ENCODE results near the gene RTKN2. TPM values are rescaled to one million over a fixed set of nuclear protein-coding genes. Genes with fewer than 3 reads are reported as not detected.

RTKN2 gene
- total and polyA plus RNA-seq, 11 donors, result 0.01 to 0.14 (median 0.10) TPM; not detected in 5

DNA sequence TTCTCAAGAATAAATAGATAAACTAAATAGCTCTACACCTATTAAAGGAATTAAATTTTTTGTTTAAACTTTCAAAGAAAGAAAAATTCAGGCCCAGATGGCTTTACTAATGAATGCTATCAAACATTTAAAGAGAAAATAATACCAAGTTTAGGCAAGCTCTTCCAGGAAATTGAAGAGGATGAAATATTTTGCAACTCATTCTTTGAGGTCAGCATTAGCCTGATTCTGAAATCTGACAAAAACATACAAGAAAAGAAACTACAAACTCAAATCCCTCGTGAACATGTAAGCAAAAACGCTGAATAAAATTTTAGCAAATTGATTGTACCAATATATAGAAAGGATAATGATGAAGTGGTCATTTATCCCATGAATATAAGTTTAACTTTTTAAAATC is 93.4 kb downstream of the RTKN2 start:
- H3K4me1 ChIP-seq, result peaks cover 0 to 7% (median 0%) of the 10 kb centered on the region in 12 donors
- intact Hi-C loops (cut with DNase I), result no loop called here
- DNase-seq, result no peak
- ATAC-seq, result no peak
- H3K27ac ChIP-seq, result peak overlapping the region in 1 of 12 donors; percentile 21
- no peaks in the 10 kb centered on the region for H3K27me3 ChIP-seq
- no peak for TF ChIP-seq POLR2A (IDR thresholded peaks at IDR 0.05)
- TF ChIP-seq, protein P1, sequence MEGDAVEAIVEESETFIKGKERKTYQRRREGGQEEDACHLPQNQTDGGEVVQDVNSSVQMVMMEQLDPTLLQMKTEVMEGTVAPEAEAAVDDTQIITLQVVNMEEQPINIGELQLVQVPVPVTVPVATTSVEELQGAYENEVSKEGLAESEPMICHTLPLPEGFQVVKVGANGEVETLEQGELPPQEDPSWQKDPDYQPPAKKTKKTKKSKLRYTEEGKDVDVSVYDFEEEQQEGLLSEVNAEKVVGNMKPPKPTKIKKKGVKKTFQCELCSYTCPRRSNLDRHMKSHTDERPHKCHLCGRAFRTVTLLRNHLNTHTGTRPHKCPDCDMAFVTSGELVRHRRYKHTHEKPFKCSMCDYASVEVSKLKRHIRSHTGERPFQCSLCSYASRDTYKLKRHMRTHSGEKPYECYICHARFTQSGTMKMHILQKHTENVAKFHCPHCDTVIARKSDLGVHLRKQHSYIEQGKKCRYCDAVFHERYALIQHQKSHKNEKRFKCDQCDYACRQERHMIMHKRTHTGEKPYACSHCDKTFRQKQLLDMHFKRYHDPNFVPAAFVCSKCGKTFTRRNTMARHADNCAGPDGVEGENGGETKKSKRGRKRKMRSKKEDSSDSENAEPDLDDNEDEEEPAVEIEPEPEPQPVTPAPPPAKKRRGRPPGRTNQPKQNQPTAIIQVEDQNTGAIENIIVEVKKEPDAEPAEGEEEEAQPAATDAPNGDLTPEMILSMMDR (IDR thresholded peaks at IDR 0.05), result no peak
- no peak overlapping the region for H3K4me3 ChIP-seq
- H3K36me3 ChIP-seq, result no peaks in the 10 kb centered on the region
- H3K9me3 ChIP-seq, result peaks cover 0 to 24% (median 8%) of the 10 kb centered on the region in 12 donors
- WGBS, 4 donors, result 76 to 87% (median 80%) methylated on average over 2 of the region's 2 CpGs

DNA sequence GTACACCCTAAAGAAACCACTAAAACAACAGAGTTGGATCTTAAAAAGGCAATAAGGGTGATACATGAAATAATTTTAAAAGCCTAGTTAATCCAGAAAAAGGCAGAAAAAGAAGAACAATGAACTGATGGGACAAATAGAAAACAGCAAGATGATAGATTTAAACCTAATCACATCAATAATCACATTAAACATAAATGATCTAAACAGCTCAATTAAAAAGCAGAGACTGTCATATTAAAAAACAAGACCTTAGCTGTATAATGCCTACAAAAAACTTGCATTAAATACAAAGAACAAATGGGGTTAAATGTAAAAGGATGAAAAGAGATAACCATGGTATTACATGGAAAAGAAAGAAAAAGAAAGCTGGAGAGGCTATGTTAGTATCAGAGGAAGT is 96.2 kb downstream of the RTKN2 start:
- no peak for ATAC-seq
- Histone ChIP-seq H3K4me1 (peaks cover 0 to 7% (median 0%) of the 10 kb centered on the region in 12 donors), H3K36me3 (no peaks in the 10 kb centered on the region), H3K27me3 (no peaks in the 10 kb centered on the region), H3K4me3 (no peak overlapping the region), H3K9me3 (peaks cover 0 to 17% (median 8%) of the 10 kb centered on the region in 12 donors), H3K27ac (no peak overlapping the region)
- TF ChIP-seq, protein P1 (IDR thresholded peaks at IDR 0.05), result no peak
- TF ChIP-seq POLR2A (IDR thresholded peaks at IDR 0.05), result no peak
- intact Hi-C loops (cut with DNase I), result no loop called here
- no peak for DNase-seq

DNA sequence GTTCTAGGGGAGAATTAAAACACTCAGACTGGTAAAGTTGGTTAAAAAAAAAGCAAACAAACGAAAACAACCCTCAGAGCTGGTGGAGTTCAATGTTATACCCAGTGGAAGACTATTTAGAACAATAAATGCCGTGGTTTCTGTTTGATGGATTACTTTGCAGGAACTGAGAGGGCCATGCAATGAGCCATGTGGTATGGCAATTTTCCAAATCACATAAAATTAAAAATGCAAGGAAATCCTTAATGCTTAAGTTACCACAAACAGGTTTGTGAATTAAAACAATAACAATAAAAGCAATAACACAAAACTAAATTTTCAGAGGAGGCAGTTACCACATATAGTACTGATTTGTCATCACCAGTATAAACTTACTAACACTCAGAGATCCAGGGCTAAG is 96.9 kb downstream of the RTKN2 start:
- whole genome bisulfite sequencing, 4 donors, result 69 to 74% (median 73%) methylated on average over 2 of the region's 2 CpGs
- DNase-seq (no peak), ATAC-seq (no peak)
- H3K4me1 ChIP-seq, result peaks cover 0 to 13% (median 0%) of the 10 kb centered on the region in 12 donors
- no peak overlapping the region for H3K27ac ChIP-seq
- no peaks in the 10 kb centered on the region for H3K36me3 ChIP-seq
- H3K9me3 ChIP-seq, result peaks cover 0 to 15% (median 8%) of the 10 kb centered on the region in 12 donors
- no peaks in the 10 kb centered on the region for H3K27me3 ChIP-seq
- intact Hi-C loops (cut with DNase I), result no loop called here
- no peak overlapping the region for H3K4me3 ChIP-seq
- no peak for TF ChIP-seq POLR2A (IDR thresholded peaks at IDR 0.05)
- TF ChIP-seq, protein P1 (IDR thresholded peaks at IDR 0.05), result no peak

DNA sequence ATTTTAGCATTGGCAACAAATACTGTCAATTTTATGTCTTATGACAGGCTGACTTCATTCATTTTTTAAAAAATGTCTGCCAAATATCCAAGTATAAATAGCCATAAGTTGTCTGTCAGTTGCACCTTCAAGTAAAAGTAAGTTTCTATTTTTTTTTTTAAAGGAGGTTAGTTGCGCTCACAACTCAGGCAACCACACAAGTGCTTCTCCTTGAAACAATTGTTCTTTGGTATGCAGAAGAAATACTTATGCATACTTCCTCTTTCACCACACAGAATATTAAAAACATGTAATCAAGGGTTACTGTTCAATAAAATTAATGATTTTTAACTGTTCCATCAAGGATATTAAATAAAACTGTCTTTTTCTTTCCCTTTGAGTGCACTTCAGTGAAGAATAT is 97.9 kb downstream of the RTKN2 start:
- H3K27ac ChIP-seq, result no peak overlapping the region
- ATAC-seq, result no peak
- intact Hi-C loops (cut with DNase I), result no loop called here

More for the DNA sequence above, 97.9 kb downstream of the RTKN2 start:
- H3K36me3 ChIP-seq, result no peaks in the 10 kb centered on the region
- peaks cover 0 to 24% (median 4%) of the 10 kb centered on the region in 12 donors for H3K4me1 ChIP-seq
- DNase-seq, result no peak
- no peak for TF ChIP-seq POLR2A (IDR thresholded peaks at IDR 0.05)
- TF ChIP-seq, protein P1 (IDR thresholded peaks at IDR 0.05), result no peak
- no peaks in the 10 kb centered on the region for H3K27me3 ChIP-seq
- WGBS, 4 donors, result 93 to 97% (median 95%) methylated on average over 1 of the region's 1 CpG
- H3K4me3 ChIP-seq, result no peak overlapping the region
- peaks cover 0 to 15% (median 8%) of the 10 kb centered on the region in 12 donors for H3K9me3 ChIP-seq
